C4-2B (cell line): ENCODE data around the gene CDH11.

Source experiments
- CTCF ChIP-seq: fragments of 450-650 bp; conservative IDR thresholded peaks from 2 replicates; pipeline ENCODE4 v1.5.1; 2017; ENCODE audit warnings: mild to moderate bottlenecking
- ZFX ChIP-seq: fragments of 450-650 bp; IDR thresholded peaks from 2 replicates; pipeline ENCODE4 v1.6.1; 2017

DNA sequence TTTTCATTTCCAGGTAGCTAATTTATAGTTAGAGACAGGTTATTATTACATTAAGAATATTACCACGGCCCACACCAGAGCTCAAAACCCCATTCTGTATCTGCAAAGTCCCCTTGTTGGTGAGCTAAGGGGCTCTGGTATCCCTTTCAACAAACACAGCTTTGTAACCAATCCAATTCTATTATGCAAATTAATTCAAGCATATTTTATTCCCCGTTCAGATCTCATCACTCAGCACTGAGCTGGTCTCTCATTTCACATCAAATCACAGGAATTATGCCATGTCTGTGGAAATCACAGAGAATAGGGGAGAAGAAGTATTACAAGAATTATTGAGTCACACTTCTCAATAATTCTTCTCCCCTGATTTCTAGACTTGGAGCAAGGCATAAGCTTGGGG lies 111.7 kb downstream of the CDH11 start:
- TF ChIP-seq CTCF (no peak), ZFX (no peak)
